K562 (cell line): ENCODE results near the gene C6orf62. TPM values are rescaled to one million over a fixed set of nuclear protein-coding genes. Genes with fewer than 3 reads are reported as not detected.

Source experiments
- CXXC5 ChIP-seq: fragments of 250-450 bp; sonication (Bioruptor Pico); IDR thresholded peaks from 2 replicates; pipeline ENCODE4 v1.8.0; 2022; ENCODE audit warnings: inconsistent platforms, mild to moderate bottlenecking, moderate library complexity
- ETV5 ChIP-seq: sonication (generic); formaldehyde crosslinking; IDR thresholded peaks from 2 replicates; pipeline ENCODE4 v1.4.0; 2020; ENCODE audit warnings: low read depth, mild to moderate bottlenecking, missing genetic modification reagents
- MGA ChIP-seq: fragments of 450-650 bp; IDR thresholded peaks from 2 replicates; pipeline ENCODE4 v1.6.1; 2016; ENCODE audit warnings: mild to moderate bottlenecking, moderate library complexity
- NR3C1 ChIP-seq: sonication (generic); formaldehyde crosslinking; IDR thresholded peaks from 2 replicates; pipeline ENCODE4 v1.8.1; 2022; ENCODE audit warnings: missing genetic modification reagents
- POLR2B ChIP-seq: fragments of 450-650 bp; IDR thresholded peaks from 2 replicates; pipeline ENCODE4 v1.6.1; 2018; ENCODE audit warnings: low read depth; ENCODE audit not compliant: partially characterized antibody
- PRDM10 ChIP-seq: fragments of 450-650 bp; IDR thresholded peaks from 2 replicates; pipeline ENCODE4 v1.6.1; 2018; ENCODE audit not compliant: partially characterized antibody
- RBBP5 ChIP-seq: fragments of 200-600 bp; sonication (generic); IDR thresholded peaks from 2 replicates; pipeline ENCODE4 v1.6.1; 2012; ENCODE audit warnings: borderline replicate concordance, mild to moderate bottlenecking, low read length, control low read depth, inconsistent platforms; ENCODE audit not compliant: insufficient read depth, poor library complexity, severe bottlenecking
- SP1 ChIP-seq: sonication (generic); formaldehyde crosslinking; IDR thresholded peaks from 2 replicates; pipeline ENCODE4 v1.8.1; 2022; ENCODE audit warnings: mild to moderate bottlenecking, missing genetic modification reagents
- SRSF3 ChIP-seq: fragments of 200-400 bp; formaldehyde crosslinking; IDR thresholded peaks from 2 replicates; pipeline ENCODE4 v1.6.1; 2016; ENCODE audit warnings: mild to moderate bottlenecking, low read length, moderate library complexity; ENCODE audit not compliant: insufficient read depth
- ZNF239 ChIP-seq: fragments of 250-450 bp; sonication (Bioruptor Pico); IDR thresholded peaks from 2 replicates; pipeline ENCODE4 v1.4.0; 2020; ENCODE audit warnings: mild to moderate bottlenecking
- ZNF282 ChIP-seq: sonication (generic); formaldehyde crosslinking; IDR thresholded peaks from 2 replicates; pipeline ENCODE4 v1.8.1; 2023; ENCODE audit warnings: missing genetic modification reagents
- ZNF507 ChIP-seq: conservative IDR thresholded peaks from 2 replicates; pipeline ENCODE4 v1.6.1; 2017; ENCODE audit warnings: missing genetic modification characterization, missing compliant biosample characterization
- ZNF57 ChIP-seq: fragments of 450-650 bp; formaldehyde crosslinking; IDR thresholded peaks from 2 replicates; pipeline ENCODE4 v1.4.0; 2020; ENCODE audit warnings: mild to moderate bottlenecking, moderate library complexity
- polyA plus RNA-seq, 8 experiments: library from polyadenylated mRNA; depleted of rRNA in 4 of 8; stranded (reverse) in 5 of 8; unstranded in 3 of 8; fragments of >200 nt; fragmentation: Nextera tagmentation in 2 of 8; fragmentation: Illumina TruSeq in 1 of 8; extraction: Ambion mirVana in 2 of 8; extraction: Trizol in 1 of 8; gene quantifications; 2 replicates each; pipeline versions ENCODE4 v1.2.1 to v1.2.3, GENCODE V29; 2011 to 2014; ENCODE audit warnings: inconsistent platforms in 1 of 8, missing spikeins in 1 of 8
- total RNA-seq, 7 experiments: library from RNA; depleted of rRNA in 6 of 7; stranded (reverse); fragments of >200 nt in 6 of 7; fragmentation: Illumina TruSeq in 2 of 7; extraction: Trizol in 2 of 7; gene quantifications; 2 replicates each; pipeline versions ENCODE4 v1.2.1 to v1.2.3, GENCODE V29; 2011 to 2021; ENCODE audit warnings: low replicate concordance in 1 of 7

Gene C6orf62
- total and polyA plus RNA-seq, 9 of the 15 experiments (the other 6 are each of a cell fraction or from before 2014, with no cell fraction given) = 48.5 to 579 (median 111) TPM

- TF ChIP-seq MGA (no peak), POLR2B (no peak), RBBP5 (peak; percentile 45), ZNF507 (tag) (no peak), CXXC5 (CRISPR knock-in tag) (no peak), ZNF57 (CRISPR knock-in tag) (no peak), ZNF282 (no peak), ETV5 (CRISPR knock-in tag) (peak; percentile 58; the same call in 1 of the 2 replicates), ZNF239 (CRISPR knock-in tag) (no peak), NR3C1 (0 out of 2 replicates have a peak, but pooled peaks have one; percentile 44), SP1 (no peak; the same call in 1 of the 2 replicates), SRSF3 (no peak; the same call in 1 of the 2 replicates), PRDM10 (no peak)
These were observed 1.2 kb upstream of the C6orf62 start (continued) for GRCh38 chr6:24720131-24720603.
